T-helper 2 cell (primary cell): ENCODE results near the gene MKI67.
A peak's percentile ranks its signal among the peaks of the same experiment; 100 is the strongest.
"Not testable (repeated sequence)": the region's sequence is repeated elsewhere in the genome, so short reads cannot be mapped to it uniquely, and the experiment has no call there.

ENCODE experiments used
- DNase-seq, 5 experiments: peaks; one replicate each; pipeline versions ENCODE4 v3.0.0 to v3.0.0-alpha.2; 2012 to 2022

The MKI67 gene

GRCh38 chr10:128102480-128103228, 23.6 kb downstream of the MKI67 start:
- no peak for DNase-seq

- no peak for DNase-seq
Observed at GRCh38 chr10:128101901-128102300, 24.3 kb downstream of the MKI67 start.

GRCh38 chr10:128099901-128100300, 26.3 kb downstream of the MKI67 start:
- no peak for DNase-seq

GRCh38 chr10:128098631-128099030, 27.6 kb downstream of the MKI67 start:
- no peak for DNase-seq

GRCh38 chr10:128097783-128098182, 28.4 kb downstream of the MKI67 start:
- DNase-seq = no peak

GRCh38 chr10:128096486-128097199, 29.6 kb downstream of the MKI67 start:
- no peak for DNase-seq

- peak in 1 of 5 experiments; percentile 85 for DNase-seq
Observed at GRCh38 chr10:128095753-128096469, 30.3 kb downstream of the MKI67 start.

GRCh38 chr10:128095027-128095752, 31.0 kb downstream of the MKI67 start:
- peak in 3 of 5 experiments; percentile 12 to 88 (median 47) for DNase-seq

- DNase-seq = not testable (repeated sequence)
Observed at GRCh38 chr10:128094596-128094995, 31.6 kb downstream of the MKI67 start.

GRCh38 chr10:128092454-128092853, 33.8 kb downstream of the MKI67 start:
- DNase-seq = no peak

- no peak for DNase-seq
Observed at GRCh38 chr10:128091636-128092210, 34.5 kb downstream of the MKI67 start.

- DNase-seq = no peak
Observed at GRCh38 chr10:128087884-128088709, 38.1 kb downstream of the MKI67 start.

- peak in 1 of 5 experiments; percentile 35 for DNase-seq
Observed at GRCh38 chr10:128087146-128087883, 38.9 kb downstream of the MKI67 start.

GRCh38 chr10:128086003-128086863, 40.0 kb downstream of the MKI67 start:
- DNase-seq = no peak

- DNase-seq = no peak
Observed at GRCh38 chr10:128084991-128085390, 41.2 kb downstream of the MKI67 start.

- no peak for DNase-seq
Observed at GRCh38 chr10:128084364-128084763, 41.9 kb downstream of the MKI67 start.

- DNase-seq = no peak
Observed at GRCh38 chr10:128083191-128083895, 42.9 kb downstream of the MKI67 start.

GRCh38 chr10:128081720-128082119, 44.5 kb downstream of the MKI67 start:
- DNase-seq = no peak

- no peak for DNase-seq
Observed at GRCh38 chr10:128081222-128081621, 45.0 kb downstream of the MKI67 start.
